Dermis microvascular lymphatic vessel endothelial cell (primary cell): Measurements from ENCODE around the gene KANSL2. TPM values are rescaled to one million over a fixed set of nuclear protein-coding genes. Genes with fewer than 3 reads are reported as not detected.
"Not testable (repeated sequence)": the region's sequence is repeated elsewhere in the genome, so short reads cannot be mapped to it uniquely, and the experiment has no call there.

Source experiments
- DNase-seq, 2 donors: peaks; one replicate each; pipeline versions ENCODE4 v3.0.0 to v3.0.0-alpha.2; 2010; ENCODE audit warnings: low read depth in 2 of 2
- total RNA-seq: library from RNA; depleted of rRNA; stranded (reverse); fragments of >200 nt; gene quantifications from 2 replicates; pipeline ENCODE4 v1.2.1, GENCODE V29; 2014

Gene KANSL2
- 31.1 and 43.0 TPM in 2 replicates for total RNA-seq

- peak; percentile 98 to 100 for DNase-seq
Observed at GRCh38 chr12:48681710-48682532, at the start of gene KANSL2. Gene KANSL2 (minus strand): TSS chr12:48682238. CDS start chr12:48681632, 606 bp downstream.

DNA sequence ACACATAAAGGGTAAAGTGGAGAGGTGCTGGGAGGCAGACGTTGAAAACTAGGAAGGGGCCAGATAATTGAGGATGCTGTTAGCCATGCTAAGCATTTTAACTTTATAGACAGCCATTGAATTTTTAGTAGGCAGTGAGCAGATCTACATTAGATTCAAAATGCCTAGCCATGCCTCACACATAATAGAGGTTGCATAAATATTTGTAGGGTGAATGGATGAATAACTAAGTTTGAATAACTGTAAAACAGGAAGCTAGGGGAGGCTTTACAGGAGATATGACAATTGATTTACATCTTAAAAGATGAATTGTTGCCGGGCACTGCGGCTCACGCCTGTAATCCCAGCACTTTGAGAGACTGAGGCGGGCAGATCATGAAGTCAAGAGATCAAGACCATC is 46.8 kb upstream of the KANSL2 start:
- no peak for DNase-seq

DNA sequence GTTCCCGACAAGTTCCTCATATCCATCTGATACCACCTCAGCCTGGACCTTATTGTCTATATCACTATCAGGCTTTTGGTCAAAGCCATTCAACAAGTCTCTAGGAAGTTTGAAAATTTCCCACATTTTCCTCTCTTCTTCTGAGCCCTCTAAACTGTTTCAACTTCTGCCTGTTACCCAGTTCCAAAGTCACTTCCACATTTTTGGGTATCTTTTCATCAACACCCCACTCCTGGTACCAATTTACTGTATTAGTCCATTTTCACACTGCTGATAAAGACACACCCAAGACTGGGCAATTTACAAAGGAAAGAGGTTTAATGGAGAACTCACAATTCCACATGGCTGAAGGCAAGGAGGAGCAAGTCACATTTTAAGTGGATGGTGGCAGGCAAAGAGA is 38.7 kb upstream of the KANSL2 start:
- not testable (repeated sequence) for DNase-seq

DNA sequence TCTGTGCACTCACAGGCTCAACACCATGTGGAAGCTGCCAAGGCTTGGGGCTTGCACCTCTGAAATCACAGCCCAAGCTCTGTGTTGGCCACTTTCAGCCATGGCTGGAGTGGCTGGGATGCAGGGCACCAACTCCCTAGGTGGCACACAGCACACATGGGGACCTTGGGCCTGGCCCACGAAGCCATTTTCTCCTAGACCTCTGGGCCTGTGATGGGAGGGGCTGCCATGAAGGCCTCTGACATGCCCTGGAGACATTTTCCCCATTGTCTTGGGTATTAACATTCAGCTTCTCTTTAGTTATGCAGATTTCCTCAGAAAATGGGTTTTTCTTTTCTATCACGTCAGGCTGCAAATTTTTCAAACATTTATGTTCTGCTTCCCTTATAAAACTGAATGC is 38.1 kb upstream of the KANSL2 start:
- DNase-seq: not testable (repeated sequence)

GRCh38 chr12:48719002-48719401 is 37.0 kb upstream of the KANSL2 start:
- DNase-seq: not testable (repeated sequence)

DNA sequence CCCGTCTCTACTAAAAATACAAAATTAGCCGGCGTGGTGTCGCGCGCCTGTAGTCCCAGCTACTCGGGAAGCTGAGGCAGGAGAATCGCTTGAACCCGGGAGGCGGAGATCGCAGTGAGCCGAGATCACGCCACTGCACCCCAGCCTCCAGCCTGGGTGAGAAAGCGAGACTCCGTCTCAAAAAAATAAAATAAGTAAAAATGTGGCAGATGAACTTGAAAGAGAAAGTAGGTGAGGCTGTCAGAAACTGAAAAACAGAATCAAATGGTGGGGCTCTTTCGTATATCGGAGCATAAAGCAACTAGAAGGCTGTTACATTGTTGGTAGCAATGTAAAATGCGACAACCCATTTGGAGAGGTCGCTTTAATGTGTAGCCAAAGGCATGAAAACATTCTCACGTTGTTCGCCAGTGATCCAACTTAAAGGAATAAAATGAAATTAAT is 35.2 kb upstream of the KANSL2 start:
- peak; percentile 5 to 9 for DNase-seq

DNA sequence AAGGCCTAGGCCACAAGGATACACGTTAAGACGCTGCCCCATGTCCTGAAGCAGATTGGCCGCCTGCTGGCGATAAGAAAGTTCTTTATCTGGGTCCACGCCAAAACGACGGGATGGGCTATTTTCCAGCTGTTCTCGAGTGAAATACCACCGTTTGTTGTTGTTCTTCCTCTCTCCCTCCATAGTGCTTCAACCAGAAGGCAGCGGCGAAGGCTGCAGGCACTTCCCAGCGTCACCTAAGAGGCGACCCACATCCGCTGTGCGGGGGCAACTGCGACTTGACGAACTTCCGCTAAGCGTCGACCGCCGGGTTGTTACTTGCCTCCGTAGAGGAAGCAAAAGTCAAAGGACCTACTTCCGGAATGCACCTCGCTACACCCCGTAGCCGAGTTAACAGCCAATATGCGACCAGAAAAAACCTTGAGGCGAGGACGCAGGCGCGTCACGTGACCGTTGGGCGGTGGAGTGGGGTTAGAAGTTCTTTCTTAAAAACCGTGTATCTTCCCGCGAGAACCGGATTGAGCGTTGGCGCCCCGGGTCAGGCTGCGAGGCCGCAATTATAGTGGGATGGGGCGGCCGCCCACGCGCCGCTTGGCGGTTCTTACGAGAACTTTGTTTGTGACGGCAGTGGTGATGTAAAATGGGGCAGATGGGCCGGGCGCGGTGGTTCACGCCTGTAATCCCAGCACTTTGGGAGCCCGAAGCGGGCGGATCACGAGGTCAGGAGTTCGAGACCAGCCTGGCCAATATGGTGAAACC is 34.6 kb upstream of the KANSL2 start, which contains the start of gene CCNT1:
CCNT1 (minus strand) TSS at position 215 of the 759 bp plus-strand sequence; CDS start at position 183, 32 bp downstream.
- peak; percentile 100 for DNase-seq

DNA sequence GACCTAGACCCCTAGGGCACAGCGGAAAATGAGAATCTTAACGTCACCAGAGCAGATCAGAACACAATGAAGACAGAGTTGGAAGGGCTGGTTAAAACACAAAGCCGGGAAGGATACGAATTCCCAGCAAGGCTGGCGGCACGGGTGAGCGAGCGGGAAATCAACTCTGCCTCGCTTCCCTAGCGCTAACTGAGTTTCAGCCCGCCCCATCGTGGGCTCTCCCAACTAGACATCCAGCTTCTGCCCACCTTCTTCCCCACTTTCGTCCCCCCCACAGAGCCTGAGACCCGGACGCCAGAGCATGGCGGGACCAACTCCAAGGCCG is 34.1 kb upstream of the KANSL2 start:
- no peak for DNase-seq

GRCh38 chr12:48712209-48712608 is 30.2 kb upstream of the KANSL2 start:
- no peak for DNase-seq

DNA sequence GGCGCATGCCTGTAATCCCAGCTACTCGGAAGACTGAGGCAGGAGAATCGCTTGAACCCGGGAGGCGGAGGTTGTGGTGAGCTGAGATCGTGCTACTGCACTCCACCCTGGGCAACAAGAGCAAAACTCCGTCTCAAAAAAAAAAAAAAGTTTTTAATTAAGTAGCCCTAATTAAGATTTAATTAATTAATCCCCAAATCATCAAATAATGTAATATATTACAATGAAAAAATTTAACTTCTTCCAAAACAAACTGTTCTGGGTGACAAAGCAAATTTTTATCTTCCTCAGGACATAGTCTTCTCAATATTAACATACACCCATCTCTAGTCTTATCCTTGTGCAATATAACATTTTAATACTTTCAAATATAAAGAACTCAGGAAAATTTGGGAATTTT is 16.8 kb upstream of the KANSL2 start:
- not testable (repeated sequence) for DNase-seq

GRCh38 chr12:48696626-48697025 is 14.6 kb upstream of the KANSL2 start:
- no peak for DNase-seq

DNA sequence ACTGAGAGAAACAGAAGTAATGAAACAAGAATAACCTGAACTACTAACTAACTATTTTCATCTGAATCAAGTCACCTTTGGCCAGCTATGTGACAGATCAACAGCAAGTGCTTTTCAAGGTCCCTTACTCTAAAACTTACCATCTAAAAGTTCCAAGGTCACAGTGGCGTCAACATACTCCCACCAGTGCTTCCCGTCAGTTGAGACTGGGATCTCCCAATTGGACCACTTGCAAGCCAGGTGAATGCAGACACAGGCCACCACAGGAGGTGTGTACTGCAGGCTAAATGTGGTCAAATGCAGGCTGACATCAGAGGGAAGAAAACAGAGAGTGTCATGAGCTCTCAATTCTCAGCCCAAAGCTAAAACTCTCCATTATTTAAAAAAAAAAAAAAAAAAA is 13.8 kb upstream of the KANSL2 start:
- no peak for DNase-seq

GRCh38 chr12:48694038-48694437 is 12.0 kb upstream of the KANSL2 start:
- DNase-seq: no peak

GRCh38 chr12:48693572-48693971 is 11.5 kb upstream of the KANSL2 start:
- no peak for DNase-seq

DNA sequence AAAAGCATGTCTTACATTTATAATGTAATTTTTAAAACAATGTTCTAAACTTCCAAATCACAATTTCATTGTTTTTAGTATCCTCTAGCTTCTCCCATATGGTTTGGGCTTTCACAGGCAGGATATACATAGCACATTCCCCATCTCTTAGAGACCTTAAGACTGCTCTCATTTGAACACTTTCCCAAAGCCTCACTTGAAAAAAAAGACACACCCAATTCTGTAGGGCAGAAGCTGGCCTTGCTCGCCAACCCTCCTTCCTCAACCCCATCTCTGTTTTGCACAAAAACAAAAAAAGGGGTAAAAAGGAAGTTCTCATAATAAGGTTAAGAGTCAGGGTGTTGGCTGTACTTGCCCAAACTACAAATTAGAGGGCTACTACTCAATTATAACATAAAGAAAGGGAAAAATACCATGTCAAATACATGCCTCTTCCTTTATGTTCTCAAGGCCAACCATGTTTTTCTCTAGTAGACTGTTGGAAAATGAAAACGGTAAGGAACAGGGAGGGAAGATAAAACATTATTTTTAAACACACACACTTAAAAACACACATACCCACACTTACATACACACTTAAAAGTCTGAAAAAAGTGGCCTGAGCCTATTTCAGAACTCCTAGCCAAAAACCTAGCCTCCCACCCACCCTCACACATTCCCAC is 9.9 kb upstream of the KANSL2 start:
- no peak for DNase-seq

GRCh38 chr12:48690990-48691389 is 9.0 kb upstream of the KANSL2 start:
- DNase-seq: no peak

DNA sequence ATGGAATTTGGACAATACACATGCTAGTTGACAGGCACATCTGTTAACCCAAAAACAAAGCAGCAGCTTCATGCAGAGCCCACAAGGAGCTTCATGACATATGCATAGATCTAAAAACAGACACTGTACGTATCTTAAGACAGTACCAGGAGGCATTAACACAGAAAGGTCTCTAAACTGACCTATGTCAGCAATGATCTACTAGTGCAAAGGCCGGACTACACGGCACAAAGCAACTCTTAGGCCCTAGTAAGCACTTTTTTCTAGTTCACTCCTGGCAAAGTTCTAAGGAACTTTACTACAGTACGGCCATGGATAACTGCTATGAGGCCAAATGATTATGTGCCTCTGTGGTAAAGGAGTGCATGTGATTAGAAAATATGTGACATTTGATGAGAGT is 8.4 kb upstream of the KANSL2 start:
- DNase-seq: no peak

- DNase-seq: no peak
Observed at GRCh38 chr12:48688836-48689235, 6.8 kb upstream of the KANSL2 start.

GRCh38 chr12:48687592-48687991 is 5.6 kb upstream of the KANSL2 start:
- DNase-seq: no peak

DNA sequence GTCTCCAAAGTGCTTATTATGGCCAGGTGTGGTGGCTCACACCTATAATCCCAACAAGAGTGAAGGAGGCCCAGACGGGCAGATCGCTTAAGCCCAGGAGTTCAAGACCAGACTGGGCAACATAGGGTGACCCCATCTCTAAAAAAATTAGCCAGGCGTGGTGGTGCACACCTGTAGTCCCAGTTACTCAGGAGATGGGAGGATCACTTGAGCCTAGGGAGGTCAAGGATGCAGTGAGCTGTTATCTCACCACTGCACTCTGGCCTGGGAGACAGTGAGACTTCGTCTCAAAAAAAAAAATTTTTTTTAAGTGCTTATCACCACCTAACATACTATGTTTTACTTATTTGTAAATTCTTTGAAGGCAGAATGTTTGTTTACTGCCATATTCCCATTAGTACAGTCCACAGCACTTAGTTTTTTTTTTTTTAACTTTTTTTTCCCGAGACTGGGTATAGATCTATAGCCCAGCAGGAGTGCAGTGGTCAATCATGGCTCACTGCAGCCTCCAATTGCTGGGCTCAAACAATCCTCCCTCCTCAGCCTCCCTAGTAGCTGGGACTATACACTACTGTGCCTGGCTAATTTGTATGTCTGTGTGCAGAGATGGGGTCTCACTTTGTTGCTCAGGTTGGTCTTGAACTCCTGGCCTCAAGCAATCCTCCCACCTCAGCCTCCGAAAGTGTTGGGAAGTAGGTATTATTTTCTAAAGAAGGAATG is 4.7 kb upstream of the KANSL2 start:
- no peak for DNase-seq

GRCh38 chr12:48686037-48686595 is 4.1 kb upstream of the KANSL2 start:
- DNase-seq: no peak
